ENCODE measurements around the gene SKI. TPM values are rescaled to one million over a fixed set of nuclear protein-coding genes. Genes with fewer than 3 reads are reported as not detected.

The SKI gene
- polyA plus RNA-seq, 3 donors, result 0.20 to 6.6 (median 0.25) TPM

- H3K4me3 Mint-ChIP-seq, result peak overlapping the region in 1 of 2 donors; percentile 46
- H3K27ac ChIP-seq (ENCODE audit: low read depth in 1 of 2, low read length in 2 of 2), result no peak overlapping the region
- intact Hi-C loops (cut with micrococcal nuclease), result no loop called here
- H3K27me3 ChIP-seq (ENCODE audit: control insufficient read depth in 2 of 2, insufficient read depth in 2 of 2, low read length in 2 of 2), result no peaks in the 10 kb centered on the region
- H3K4me3 ChIP-seq (replicated peaks in 1 of 3; ENCODE audit: low read depth in 2 of 3, low read length in 3 of 3), result no peak overlapping the region
- no peak overlapping the region for H3K9ac ChIP-seq (ENCODE audit: insufficient read depth, low read length, poor library complexity, severe bottlenecking)
- no peak for DNase-seq
- H3K36me3 ChIP-seq (replicated peaks in 1 of 2; ENCODE audit: control insufficient read depth in 1 of 2, insufficient read depth in 2 of 2, low read length in 2 of 2), result no peaks in the 10 kb centered on the region
- peaks cover 0 to 2% (median 0%) of the 10 kb centered on the region in 7 donors for H3K9me3 Mint-ChIP-seq
- H3K79me2 ChIP-seq (ENCODE audit: insufficient read depth, low read length), result no peaks in the 10 kb centered on the region
- H2AFZ ChIP-seq (ENCODE audit: insufficient read depth, low read depth, low read length, poor library complexity, severe bottlenecking), result no peak overlapping the region
- TF ChIP-seq CTCF (IDR thresholded peaks at IDR 0.05), result no peak
- H3K27ac Mint-ChIP-seq, result peak overlapping the region in 2 of 7 donors; percentile 65 to 79
- H3K36me3 Mint-ChIP-seq, result peaks cover 9 to 10% of the 10 kb centered on the region in 2 donors
- H3K4me2 ChIP-seq (replicated peaks; ENCODE audit: extremely low read depth, low read length, poor library complexity, severe bottlenecking), result no peak overlapping the region
- no peaks in the 10 kb centered on the region for H3K9me3 ChIP-seq (replicated peaks in 1 of 2; ENCODE audit: control insufficient read depth in 1 of 2, insufficient read depth in 1 of 2, low read length in 2 of 2)
- peaks cover 0 to 2% (median 0%) of the 10 kb centered on the region in 3 donors for H3K27me3 Mint-ChIP-seq (ENCODE audit: low read depth in 3 of 3)
- H3K4me1 Mint-ChIP-seq, result peaks cover 7% of the 10 kb centered on the region
- H3K4me1 ChIP-seq (ENCODE audit: control insufficient read depth in 1 of 2, insufficient read depth in 2 of 2, low read length in 2 of 2), result no peaks in the 10 kb centered on the region
- WGBS (ENCODE audit: insufficient coverage), result 97% methylated on average over 13 of the region's 13 CpGs
- H4K20me1 ChIP-seq (ENCODE audit: insufficient read depth, low read length), result no peaks in the 10 kb centered on the region
Measured at GRCh38 chr1:2182376-2182775, 45.7 kb upstream of the SKI start.

- Mint-ChIP-seq H3K4me1 (peaks cover 2% of the 10 kb centered on the region), H3K4me3 (no peak overlapping the region), H3K27me3 (ENCODE audit: low read depth in 3 of 3) (peaks cover 0 to 2% (median 0%) of the 10 kb centered on the region in 3 donors), H3K27ac (peak overlapping the region in 1 of 7 donors; percentile 11), H3K36me3 (peaks cover 6 to 10% of the 10 kb centered on the region in 2 donors), H3K9me3 (peaks cover 0 to 2% (median 0%) of the 10 kb centered on the region in 7 donors)
- no peak overlapping the region for H3K4me2 ChIP-seq (replicated peaks; ENCODE audit: extremely low read depth, low read length, poor library complexity, severe bottlenecking)
- no peaks in the 10 kb centered on the region for H3K9me3 ChIP-seq (replicated peaks in 1 of 2; ENCODE audit: control insufficient read depth in 1 of 2, insufficient read depth in 1 of 2, low read length in 2 of 2)
- peaks cover 2% of the 10 kb centered on the region in 2 donors for H3K4me1 ChIP-seq (ENCODE audit: control insufficient read depth in 1 of 2, insufficient read depth in 2 of 2, low read length in 2 of 2)
- H3K9ac ChIP-seq (ENCODE audit: insufficient read depth, low read length, poor library complexity, severe bottlenecking), result no peak overlapping the region
- H3K36me3 ChIP-seq (replicated peaks in 1 of 2; ENCODE audit: control insufficient read depth in 1 of 2, insufficient read depth in 2 of 2, low read length in 2 of 2), result no peaks in the 10 kb centered on the region
- 90% methylated on average over 15 of the region's 15 CpGs for WGBS (ENCODE audit: insufficient coverage)
- no peak for DNase-seq
- intact Hi-C loops (cut with micrococcal nuclease), result no loop called here
- H3K27ac ChIP-seq (ENCODE audit: low read depth in 1 of 2, low read length in 2 of 2), result no peak overlapping the region
- TF ChIP-seq CTCF (IDR thresholded peaks at IDR 0.05), result no peak
- no peaks in the 10 kb centered on the region for H4K20me1 ChIP-seq (ENCODE audit: insufficient read depth, low read length)
- H3K27me3 ChIP-seq (ENCODE audit: control insufficient read depth in 2 of 2, insufficient read depth in 2 of 2, low read length in 2 of 2), result no peaks in the 10 kb centered on the region
- H3K79me2 ChIP-seq (ENCODE audit: insufficient read depth, low read length), result no peaks in the 10 kb centered on the region
- no peak overlapping the region for H2AFZ ChIP-seq (ENCODE audit: insufficient read depth, low read depth, low read length, poor library complexity, severe bottlenecking)
- H3K4me3 ChIP-seq (replicated peaks in 1 of 3; ENCODE audit: low read depth in 2 of 3, low read length in 3 of 3), result no peak overlapping the region
Measured at GRCh38 chr1:2183937-2184334, 44.2 kb upstream of the SKI start.

Measured in CD14-positive monocyte (primary cell).